Effector memory CD4-positive, alpha-beta T cell (primary cell): Measurements from ENCODE around the gene PLA2G4A.
"Not testable (repeated sequence)": the region's sequence is repeated elsewhere in the genome, so short reads cannot be mapped to it uniquely, and the experiment has no call there.

Source experiments
- DNase-seq, 3 donors: peaks; one replicate each; pipeline ENCODE4 v3.0.0-alpha.2; 2020
- H3K27ac ChIP-seq: 2 replicates; pipeline ENCODE4 v1.7.0; 2013; ENCODE audit warnings: mild to moderate bottlenecking, low read length, moderate library complexity; ENCODE audit not compliant: insufficient read depth, poor library complexity, severe bottlenecking
- H3K27me3 ChIP-seq: replicated peaks from 2 replicates; pipeline ENCODE4 v1.7.0; 2013; ENCODE audit warnings: mild to moderate bottlenecking, low read length; ENCODE audit not compliant: insufficient read depth, control insufficient read depth, poor library complexity, severe bottlenecking
- H3K36me3 ChIP-seq: 2 replicates; pipeline ENCODE4 v1.7.0; 2013; ENCODE audit warnings: mild to moderate bottlenecking, low read length, moderate library complexity; ENCODE audit not compliant: control insufficient read depth, insufficient read depth
- H3K4me1 ChIP-seq: 2 replicates; pipeline ENCODE4 v1.7.0; 2013; ENCODE audit warnings: low read length, mild to moderate bottlenecking; ENCODE audit not compliant: control insufficient read depth, insufficient read depth, poor library complexity, severe bottlenecking
- H3K4me3 ChIP-seq: 2 replicates; pipeline ENCODE4 v1.7.0; 2013; ENCODE audit warnings: low read length, low read depth, mild to moderate bottlenecking; ENCODE audit not compliant: insufficient read depth, poor library complexity, severe bottlenecking
- H3K9me3 ChIP-seq: 2 replicates; pipeline ENCODE4 v1.7.0; 2013; ENCODE audit warnings: mild to moderate bottlenecking, low read length, moderate library complexity; ENCODE audit not compliant: control insufficient read depth

The PLA2G4A gene

DNA sequence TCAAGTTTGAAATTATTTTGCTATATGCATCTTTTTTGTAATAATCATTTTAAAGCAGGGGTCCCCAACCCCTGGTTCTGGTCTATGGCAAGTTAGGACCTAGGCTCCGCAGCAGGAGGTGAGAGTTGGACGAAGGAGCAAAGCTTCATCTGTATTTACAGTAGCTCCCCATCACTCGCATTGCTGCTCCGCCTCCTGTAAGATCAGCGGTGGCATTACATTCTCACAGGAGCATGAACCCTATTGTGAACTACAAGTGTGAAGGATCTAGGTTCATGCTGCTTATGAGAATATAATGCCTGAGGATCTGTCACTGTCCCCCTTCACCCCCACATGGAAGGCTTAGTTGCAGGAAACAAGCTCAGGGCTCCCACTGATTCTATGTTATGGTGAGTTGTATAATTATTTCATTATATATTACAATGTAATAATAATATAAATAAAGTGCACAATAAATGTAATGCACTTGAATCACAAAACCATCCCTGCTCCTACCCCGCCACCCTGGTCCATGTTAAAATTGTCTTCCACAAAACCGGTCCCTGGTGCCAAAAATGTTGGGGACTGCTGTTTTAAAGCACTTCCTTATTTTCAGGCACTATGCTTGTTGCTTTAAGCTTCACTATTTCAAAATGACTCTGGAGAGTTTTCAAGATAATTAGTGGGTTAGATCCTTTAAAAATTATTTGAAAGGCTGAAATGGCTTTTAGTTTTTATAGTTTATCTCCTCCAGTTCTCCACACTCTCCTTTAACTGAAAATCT, 74.8 kb downstream of the PLA2G4A start:
- H3K27ac ChIP-seq: no peak overlapping the region
- DNase-seq: no peak
- no peaks in the 10 kb centered on the region for H3K36me3 ChIP-seq
- H3K9me3 ChIP-seq: no peaks in the 10 kb centered on the region
- H3K4me1 ChIP-seq: no peaks in the 10 kb centered on the region
- no peaks in the 10 kb centered on the region for H3K27me3 ChIP-seq
- no peak overlapping the region for H3K4me3 ChIP-seq

DNA sequence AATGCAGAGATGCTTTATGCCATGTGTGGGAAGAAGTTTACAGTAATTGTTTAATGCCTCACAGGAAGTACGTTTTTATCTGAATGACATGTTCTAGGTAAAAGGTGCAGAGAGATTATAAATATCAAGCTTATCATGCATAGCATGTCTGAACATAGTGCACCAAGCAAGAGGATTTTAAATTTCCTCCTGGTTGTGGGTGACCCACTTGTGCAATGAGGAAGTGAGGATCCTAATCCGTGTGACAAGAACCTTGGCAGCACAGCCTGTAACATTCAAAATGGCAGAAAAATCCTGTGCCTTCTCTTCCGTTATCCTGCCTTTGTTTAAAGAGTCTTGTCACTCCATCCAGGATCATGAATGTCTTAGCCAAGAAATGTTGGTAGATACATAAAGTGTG, 75.6 kb downstream of the PLA2G4A start:
- H3K4me3 ChIP-seq: no peak overlapping the region
- no peak overlapping the region for H3K27ac ChIP-seq
- H3K4me1 ChIP-seq: no peaks in the 10 kb centered on the region
- H3K9me3 ChIP-seq: no peaks in the 10 kb centered on the region
- H3K36me3 ChIP-seq: no peaks in the 10 kb centered on the region
- no peak for DNase-seq
- no peaks in the 10 kb centered on the region for H3K27me3 ChIP-seq

DNA sequence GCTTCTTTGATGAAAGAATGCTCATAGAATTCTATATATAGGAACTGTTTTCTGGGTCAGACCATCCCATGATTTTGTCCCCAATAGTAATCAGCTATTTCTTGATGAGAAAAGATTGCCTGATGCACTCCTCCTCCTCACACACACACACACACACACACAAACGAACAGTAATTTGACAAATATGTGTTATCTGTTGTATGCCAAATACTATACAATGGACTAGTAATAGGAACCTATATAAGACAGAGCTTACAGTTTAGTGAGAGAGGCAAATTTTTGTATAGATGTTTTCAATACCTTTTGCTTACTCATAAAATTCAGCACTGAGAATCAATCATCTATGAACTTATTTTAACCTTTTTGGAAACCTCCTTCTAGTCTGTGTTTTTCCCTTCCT, 76.8 kb downstream of the PLA2G4A start:
- no peaks in the 10 kb centered on the region for H3K4me1 ChIP-seq
- no peak overlapping the region for H3K4me3 ChIP-seq
- no peaks in the 10 kb centered on the region for H3K27me3 ChIP-seq
- no peak for DNase-seq
- H3K9me3 ChIP-seq: no peaks in the 10 kb centered on the region
- H3K36me3 ChIP-seq: no peaks in the 10 kb centered on the region
- no peak overlapping the region for H3K27ac ChIP-seq

- Histone ChIP-seq H3K4me3 (no peak overlapping the region), H3K27ac (no peak overlapping the region), H3K27me3 (no peaks in the 10 kb centered on the region), H3K36me3 (no peaks in the 10 kb centered on the region), H3K9me3 (no peaks in the 10 kb centered on the region), H3K4me1 (no peaks in the 10 kb centered on the region)
- no peak for DNase-seq
Observed at GRCh38 chr1:186915555-186915954, 86.8 kb downstream of the PLA2G4A start.

- H3K4me3 ChIP-seq, DNase-seq, H3K4me1 ChIP-seq, H3K36me3 ChIP-seq, H3K9me3 ChIP-seq, H3K27ac ChIP-seq, H3K27me3 ChIP-seq: not testable (repeated sequence)
Observed at GRCh38 chr1:186917106-186917786, 88.5 kb downstream of the PLA2G4A start.

DNA sequence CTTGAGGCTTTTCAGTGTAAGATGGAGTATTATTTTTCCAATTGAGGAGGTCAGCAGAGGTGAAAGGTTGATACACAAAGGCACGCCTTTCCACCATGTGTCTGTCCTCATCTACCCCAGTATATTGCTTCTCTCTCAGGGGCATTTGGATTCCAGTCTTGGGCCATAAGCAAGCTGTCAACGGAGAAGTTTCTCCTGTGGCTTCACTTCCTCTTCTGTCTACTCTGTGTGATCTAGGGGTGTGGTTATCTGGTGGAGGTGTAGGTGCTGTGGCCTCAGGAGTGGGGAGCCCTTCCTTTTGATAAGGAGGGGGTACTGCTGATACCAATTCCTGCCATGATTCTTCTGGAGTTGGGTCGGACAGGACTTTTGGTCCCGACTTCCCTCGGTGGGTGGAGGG, 92.6 kb downstream of the PLA2G4A start:
- H3K27ac ChIP-seq, H3K4me3 ChIP-seq, H3K4me1 ChIP-seq, H3K36me3 ChIP-seq, H3K27me3 ChIP-seq, H3K9me3 ChIP-seq, DNase-seq: not testable (repeated sequence)

- H3K9me3 ChIP-seq, H3K27me3 ChIP-seq, H3K27ac ChIP-seq, H3K36me3 ChIP-seq, H3K4me1 ChIP-seq, H3K4me3 ChIP-seq, DNase-seq: not testable (repeated sequence)
Observed at GRCh38 chr1:186922814-186923213, 94.1 kb downstream of the PLA2G4A start.

DNA sequence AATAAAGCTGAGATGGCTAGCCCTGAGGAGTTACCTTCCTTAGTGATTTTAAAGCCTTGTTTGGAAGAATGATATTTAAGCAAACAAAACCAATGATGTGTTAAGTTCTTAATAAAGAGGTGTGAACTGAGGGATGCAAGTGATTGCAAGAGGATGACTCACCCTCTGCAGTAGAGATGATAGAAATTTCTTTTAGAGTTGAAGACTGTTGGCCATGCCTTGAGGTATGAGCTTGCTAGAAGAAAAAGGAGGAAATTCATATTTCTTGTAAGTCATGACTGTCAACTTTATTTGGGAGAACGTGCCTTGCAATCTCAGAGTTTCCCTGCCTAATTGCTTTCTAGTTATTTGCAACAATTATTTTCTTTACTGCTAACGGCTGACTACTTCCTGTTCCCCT, 94.7 kb downstream of the PLA2G4A start:
- Histone ChIP-seq H3K4me3 (no peak overlapping the region), H3K9me3 (no peaks in the 10 kb centered on the region), H3K36me3 (no peaks in the 10 kb centered on the region), H3K27ac (no peak overlapping the region), H3K4me1 (no peaks in the 10 kb centered on the region), H3K27me3 (no peaks in the 10 kb centered on the region)
- DNase-seq: no peak

DNA sequence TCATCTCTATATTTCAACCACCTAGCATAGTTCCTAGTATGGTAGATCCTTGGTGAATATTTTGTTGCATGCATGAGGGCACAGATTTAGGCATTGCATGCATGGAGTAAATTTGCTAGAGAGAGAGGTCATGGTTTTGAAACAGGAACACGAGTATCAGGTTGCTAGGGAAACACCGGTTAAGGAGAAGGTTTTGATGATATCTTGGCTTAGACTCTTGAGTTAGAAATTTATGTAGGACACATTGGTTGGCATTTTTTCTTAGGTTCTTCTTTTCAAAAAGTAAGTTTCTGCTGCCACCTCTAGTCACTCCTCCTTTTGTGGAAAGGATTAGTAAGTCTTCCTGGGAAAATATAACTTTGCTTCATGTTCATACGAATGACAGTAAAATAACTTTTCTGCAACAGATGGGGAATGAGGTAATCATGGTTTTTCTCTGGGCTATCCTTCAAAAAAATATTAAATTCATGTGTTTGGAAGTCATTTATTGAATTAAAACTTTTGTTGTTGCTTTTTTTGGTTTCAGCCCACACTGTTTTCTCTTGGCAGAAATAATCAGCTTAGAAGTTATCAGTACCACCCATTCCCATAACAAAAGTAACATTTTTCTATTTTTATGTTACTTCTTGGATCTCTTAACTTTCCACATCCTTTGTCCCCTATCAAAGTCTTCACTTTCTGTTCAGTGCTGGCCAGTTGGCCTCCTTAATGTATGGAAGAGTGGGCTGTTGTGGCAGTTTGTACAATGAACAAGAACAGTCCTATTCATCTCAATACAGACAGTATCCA, 97.3 kb downstream of the PLA2G4A start:
- DNase-seq: no peak
- Histone ChIP-seq H3K4me3 (no peak overlapping the region), H3K27me3 (no peaks in the 10 kb centered on the region), H3K4me1 (no peaks in the 10 kb centered on the region), H3K9me3 (no peaks in the 10 kb centered on the region), H3K36me3 (no peaks in the 10 kb centered on the region), H3K27ac (no peak overlapping the region)

- H3K36me3 ChIP-seq: no peaks in the 10 kb centered on the region
- no peak overlapping the region for H3K27ac ChIP-seq
- no peaks in the 10 kb centered on the region for H3K4me1 ChIP-seq
- DNase-seq: no peak
- no peaks in the 10 kb centered on the region for H3K9me3 ChIP-seq
- H3K4me3 ChIP-seq: no peak overlapping the region
- no peaks in the 10 kb centered on the region for H3K27me3 ChIP-seq
Observed at GRCh38 chr1:186927884-186928283, 99.1 kb downstream of the PLA2G4A start.
